SK-N-SH (cell line): ENCODE measurements around the gene ZSWIM5. TPM values are rescaled to one million over a fixed set of nuclear protein-coding genes. Genes with fewer than 3 reads are reported as not detected.
"Not testable (repeated sequence)": the region's sequence is repeated elsewhere in the genome, so short reads cannot be mapped to it uniquely, and the experiment has no call there.

ENCODE experiments used
- CTCF ChIA-PET: fragments of 300-600, 350-600 bp; formaldehyde crosslinking; extraction: SDS; loops from one replicate; lab custom pipeline; 2021; lab: Yijun Ruan, JAX
- POLR2A ChIA-PET: fragments of 350-600 bp; sonication (Branson Sonifier 250); formaldehyde crosslinking; extraction: SDS; loops from one replicate; lab custom pipeline; 2020; ENCODE audit warnings: antibody characterized with exemption, inconsistent platforms; lab: Yijun Ruan, JAX
- DNase-seq: peaks from one replicate; pipeline ENCODE4 v3.0.0; 2012
- H2AFZ ChIP-seq: fragments of 200-600 bp; sonication (generic); 2 replicates; pipeline ENCODE4 v1.8.1; 2016; ENCODE audit warnings: antibody characterized with exemption, mild to moderate bottlenecking, low read depth
- H3F3A ChIP-seq: fragments of 200-600 bp; sonication (generic); replicated peaks from 2 replicates; pipeline ENCODE3; 2016; ENCODE audit warnings: antibody characterized with exemption, mild to moderate bottlenecking; ENCODE audit not compliant: insufficient read depth
- H3K27ac ChIP-seq, 2 experiments: fragments of 200-500 bp in 1 of 2; fragments of 200-600 bp in 1 of 2; sonication (Bioruptor generic) in 1 of 2; sonication (generic), shearing (Covaris generic) in 1 of 2; 2 replicates each; pipeline versions ENCODE4 v1.5.1 to v1.6.1; 2014 to 2016; ENCODE audit warnings: low read depth in 2 of 2, inconsistent platforms in 1 of 2, low read length in 1 of 2, mild to moderate bottlenecking in 1 of 2, mixed read lengths in 1 of 2
- H3K27me3 ChIP-seq: fragments of 200-600 bp; sonication (generic), shearing (Covaris generic); 2 replicates; pipeline ENCODE4 v1.6.1; 2016; ENCODE audit warnings: mixed run types; ENCODE audit not compliant: insufficient read depth
- H3K36me3 ChIP-seq, 2 experiments: fragments of 200-500 bp in 1 of 2; fragments of 200-600 bp in 1 of 2; sonication (Bioruptor generic) in 1 of 2; sonication (generic) in 1 of 2; replicated peaks in 1 of 2; 2 replicates each; pipeline versions ENCODE3 to v1.5.1; 2014 to 2016; ENCODE audit warnings: low read length in 1 of 2, mild to moderate bottlenecking in 1 of 2; ENCODE audit not compliant: insufficient read depth in 2 of 2, control insufficient read depth in 1 of 2
- H3K4me1 ChIP-seq, 2 experiments: fragments of 200-500 bp in 1 of 2; fragments of 200-600 bp in 1 of 2; sonication (Bioruptor generic) in 1 of 2; sonication (generic), shearing (Covaris generic) in 1 of 2; 2 replicates each; pipeline versions ENCODE4 v1.5.1 to v1.6.1; 2014 to 2016; ENCODE audit warnings: low read depth in 1 of 2, low read length in 1 of 2, mixed run types in 1 of 2; ENCODE audit not compliant: insufficient read depth in 2 of 2, control insufficient read depth in 1 of 2
- H3K4me2 ChIP-seq: fragments of 200-600 bp; sonication (generic), shearing (Covaris generic); 2 replicates; pipeline ENCODE4 v1.6.1; 2017; ENCODE audit warnings: mixed run types
- H3K4me3 ChIP-seq, 2 experiments: fragments of 200-500 bp in 1 of 2; fragments of 200-600 bp in 1 of 2; sonication (Bioruptor generic) in 1 of 2; sonication (generic), shearing (Covaris generic) in 1 of 2; 2 replicates each; pipeline versions ENCODE4 v1.5.1 to v1.8.1; 2014 to 2016; ENCODE audit warnings: low read depth in 2 of 2, inconsistent platforms in 1 of 2, low read length in 1 of 2, mild to moderate bottlenecking in 1 of 2, mixed read lengths in 1 of 2, moderate library complexity in 1 of 2
- H3K79me2 ChIP-seq: fragments of 200-600 bp; sonication (generic); 2 replicates; pipeline ENCODE4 v1.8.1; 2017; ENCODE audit warnings: mild to moderate bottlenecking; ENCODE audit not compliant: insufficient read depth
- H3K9ac ChIP-seq: fragments of 200-600 bp; sonication (generic); 2 replicates; pipeline ENCODE4 v1.6.1; 2017; ENCODE audit warnings: mixed run types
- H3K9me2 ChIP-seq: fragments of 200-600 bp; sonication (generic); 2 replicates; pipeline ENCODE4 v1.6.1; 2017; ENCODE audit warnings: mixed run types
- H3K9me3 ChIP-seq: fragments of 200-600 bp; sonication (generic); 2 replicates; pipeline ENCODE4 v1.6.1; 2017; ENCODE audit warnings: mixed run types, mild to moderate bottlenecking, moderate library complexity
- H4K20me1 ChIP-seq: fragments of 200-600 bp; sonication (generic); 2 replicates; pipeline ENCODE4 v1.6.1; 2017; ENCODE audit warnings: mild to moderate bottlenecking, mixed run types; ENCODE audit not compliant: insufficient read depth
- FOXJ3 ChIP-seq: sonication (generic); formaldehyde crosslinking; IDR thresholded peaks from 2 replicates; pipeline ENCODE4 v1.5.1; 2020; ENCODE audit warnings: mild to moderate bottlenecking, missing genetic modification reagents
- FOXM1 ChIP-seq: IDR thresholded peaks from 2 replicates; pipeline ENCODE4 v1.4.0; 2012; ENCODE audit warnings: low read depth, mild to moderate bottlenecking
- JUND ChIP-seq: IDR thresholded peaks from 2 replicates; pipeline ENCODE4 v1.4.0; 2012
- MAX ChIP-seq: IDR thresholded peaks from 2 replicates; pipeline ENCODE4 v1.4.0; 2012; ENCODE audit warnings: low read depth
- MEF2A ChIP-seq: IDR thresholded peaks from 2 replicates; pipeline ENCODE4 v1.4.0; 2012; ENCODE audit warnings: low read depth, borderline replicate concordance
- PBX3 ChIP-seq: IDR thresholded peaks from 2 replicates; pipeline ENCODE4; 2012
- POLR2AphosphoS5 ChIP-seq: IDR thresholded peaks from 2 replicates; pipeline ENCODE4 v1.6.1; 2012; ENCODE audit warnings: low read depth, low read length
- RAD21 ChIP-seq: IDR thresholded peaks from 2 replicates; pipeline ENCODE4 v1.6.1; 2012; ENCODE audit warnings: mild to moderate bottlenecking, low read length
- RCOR1 ChIP-seq: fragments of 150-350 bp; IDR thresholded peaks from 2 replicates; pipeline ENCODE4 v1.6.1; 2017; ENCODE audit warnings: antibody characterized with exemption, low read length
- REST ChIP-seq: IDR thresholded peaks from 2 replicates; pipeline ENCODE4 v1.6.1; 2012; ENCODE audit warnings: mild to moderate bottlenecking, low read depth, low read length, moderate library complexity
- RFX5 ChIP-seq: IDR thresholded peaks from 2 replicates; pipeline ENCODE4 v1.6.1; 2012; ENCODE audit warnings: mild to moderate bottlenecking, improper control_type of control experiment, low read length
- SIN3A ChIP-seq: IDR thresholded peaks from 2 replicates; pipeline ENCODE4 v1.6.1; 2012; ENCODE audit warnings: low read depth, mild to moderate bottlenecking, low read length, moderate library complexity, borderline replicate concordance
- TAF1 ChIP-seq: IDR thresholded peaks from 2 replicates; pipeline ENCODE4 v1.6.1; 2012; ENCODE audit warnings: low read depth, mild to moderate bottlenecking, low read length, moderate library complexity, borderline replicate concordance
- USF2 ChIP-seq: fragments of 150-350 bp; IDR thresholded peaks from 2 replicates; pipeline ENCODE4 v1.6.1; 2017; ENCODE audit warnings: antibody characterized with exemption, low read length, low read depth, borderline replicate concordance
- WGBS: methylation state at CpG from one replicate; pipeline ENCODE4 v1.1.6; 2017; ENCODE audit warnings: low lambda C conversion rate; 5-methylcytosine and 5-hydroxymethylcytosine counted together
- polyA plus RNA-seq, 3 experiments: library from polyadenylated mRNA; depleted of rRNA; stranded (reverse); fragments of >200 nt; gene quantifications; 2 replicates each; pipeline ENCODE4 v1.2.3, GENCODE V29; 2012

The ZSWIM5 gene
- polyA plus RNA-seq, 1 of the 3 experiments (the other 2 are of a cell fraction): 0.07 TPM

- no peak for TF ChIP-seq MAX
- TF ChIP-seq JUND: no peak
- TF ChIP-seq SIN3A: no peak
- no peak for TF ChIP-seq RCOR1
- no peak for TF ChIP-seq PBX3
These were observed 90.1 kb downstream of the ZSWIM5 start (continued) for GRCh38 chr1:45116340-45116739.

GRCh38 chr1:45115198-45115597, 91.2 kb downstream of the ZSWIM5 start:
- H3K4me2 ChIP-seq, CTCF ChIA-PET, H3K79me2 ChIP-seq, H3K27ac ChIP-seq, H3K9me2 ChIP-seq, H3K4me3 ChIP-seq, H3F3A ChIP-seq, H3K4me1 ChIP-seq, H3K9ac ChIP-seq, H2AFZ ChIP-seq, H3K36me3 ChIP-seq, H4K20me1 ChIP-seq, H3K27me3 ChIP-seq, POLR2A ChIA-PET, H3K9me3 ChIP-seq, DNase-seq: not testable (repeated sequence)
- 82% methylated on average over 23 of the region's 33 CpGs for WGBS

GRCh38 chr1:45112661-45113060, 93.7 kb downstream of the ZSWIM5 start:
- TF ChIP-seq JUND: no peak
- no peak for TF ChIP-seq RAD21
- no peak for TF ChIP-seq FOXJ3 (CRISPR knock-in tag)
- no peak for TF ChIP-seq POLR2AphosphoS5
- no peak for TF ChIP-seq USF2
- TF ChIP-seq TAF1: no peak
- no peak for TF ChIP-seq REST
- no peak for TF ChIP-seq FOXM1
- no peak for TF ChIP-seq RFX5
- no peak for TF ChIP-seq MEF2A
- Histone ChIP-seq H3K9ac (no peak overlapping the region), H3K4me1 (no peaks in the 10 kb centered on the region), H2AFZ (no peak overlapping the region), H3K79me2 (no peaks in the 10 kb centered on the region), H3K27ac (no peak overlapping the region), H4K20me1 (no peaks in the 10 kb centered on the region), H3K27me3 (no peaks in the 10 kb centered on the region), H3K4me3 (no peak overlapping the region), H3K36me3 (no peaks in the 10 kb centered on the region), H3K9me3 (no peaks in the 10 kb centered on the region), H3F3A (no peaks in the 10 kb centered on the region), H3K9me2 (no peaks in the 10 kb centered on the region), H3K4me2 (no peak overlapping the region)
- DNase-seq: no peak
- WGBS: 23% methylated on average over 3 of the region's 3 CpGs
- POLR2A ChIA-PET: no interaction called here
- CTCF ChIA-PET: interaction anchor here (0.6 kb wide), 1 partner anchor 25 kb away, joined by 3 read pairs; no protein-coding TSS in a partner anchor
